Stimulated activated CD8-positive, alpha-beta memory T cell treated with anti-CD3 and anti-CD28 coated beads, Interleukin-12 subunit alpha, Interleukin-12 subunit beta, amount 100 ng/mL, for 24 hours (primary cell): ENCODE data around the gene CNOT3.
"Not testable (repeated sequence)": the region's sequence is repeated elsewhere in the genome, so short reads cannot be mapped to it uniquely, and the experiment has no call there.

ENCODE experiments used
- DNase-seq: peaks from one replicate; pipeline ENCODE4 v3.0.0-alpha.2; 2020; ENCODE audit errors: extremely low read depth

CNOT3 gene

DNA sequence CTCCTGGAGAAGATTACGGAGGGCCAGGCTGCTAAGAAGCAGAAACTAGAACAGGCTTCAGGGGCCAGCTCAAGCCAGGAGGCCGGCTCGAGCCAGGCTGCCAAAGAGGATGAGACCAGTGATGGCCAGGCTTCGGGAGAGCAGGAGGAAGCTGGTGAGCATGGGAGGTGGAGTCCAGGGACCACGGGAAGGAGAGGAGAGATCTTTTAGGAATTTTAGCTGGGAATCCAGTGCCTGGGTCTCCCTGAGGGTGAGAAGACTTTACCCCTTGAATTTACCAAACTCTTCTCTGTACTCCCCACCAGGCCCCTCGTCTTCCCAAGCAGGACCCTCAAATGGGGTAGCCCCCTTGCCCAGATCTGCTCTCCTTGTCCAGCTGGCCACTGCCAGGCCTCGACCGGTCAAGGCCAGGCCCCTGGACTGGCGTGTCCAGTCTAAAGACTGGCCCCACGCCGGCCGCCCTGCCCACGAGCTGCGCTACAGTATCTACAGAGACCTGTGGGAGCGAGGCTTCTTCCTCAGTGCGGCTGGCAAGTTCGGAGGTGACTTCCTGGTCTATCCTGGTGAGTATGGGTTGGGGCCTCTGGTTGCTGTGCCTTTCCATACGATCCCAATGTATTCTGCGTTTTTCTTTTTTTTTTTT is 54.4 kb downstream of the CNOT3 start:
- DNase-seq: no peak

DNA sequence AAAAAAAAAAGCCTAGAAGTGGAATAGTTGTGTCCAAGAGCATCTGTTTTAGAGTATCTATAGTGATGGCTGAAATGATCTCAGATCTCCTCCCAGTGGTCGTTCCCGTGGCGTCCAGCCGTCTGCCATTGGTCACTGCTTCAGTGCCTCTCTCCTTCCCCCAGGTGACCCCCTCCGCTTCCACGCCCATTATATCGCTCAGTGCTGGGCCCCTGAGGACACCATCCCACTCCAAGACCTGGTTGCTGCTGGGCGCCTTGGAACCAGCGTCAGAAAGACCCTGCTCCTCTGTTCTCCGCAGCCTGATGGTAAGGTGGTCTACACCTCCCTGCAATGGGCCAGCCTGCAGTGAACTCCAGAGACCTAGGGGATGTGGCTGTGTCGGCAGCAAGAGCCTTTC is 55.4 kb downstream of the CNOT3 start:
- DNase-seq: no peak

DNA sequence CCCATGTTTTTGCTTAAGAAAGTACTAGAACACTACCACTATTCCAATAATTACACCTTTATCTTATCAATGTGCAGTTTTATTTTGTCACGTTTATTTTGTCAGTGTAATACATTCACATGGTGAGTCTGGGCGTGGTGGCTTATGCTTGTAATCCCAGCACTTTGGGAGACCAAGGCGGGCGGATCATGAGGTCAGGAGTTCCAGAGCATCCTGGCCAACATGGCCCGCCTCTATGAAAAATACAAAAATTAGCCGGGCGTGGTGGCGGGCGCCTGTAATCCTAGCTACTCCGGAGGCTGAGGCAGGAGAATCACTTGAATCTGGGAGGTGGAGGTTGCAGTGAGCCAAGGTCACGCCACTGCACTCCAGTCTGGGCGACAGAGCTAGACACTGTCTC is 56.9 kb downstream of the CNOT3 start:
- DNase-seq: not testable (repeated sequence)

DNA sequence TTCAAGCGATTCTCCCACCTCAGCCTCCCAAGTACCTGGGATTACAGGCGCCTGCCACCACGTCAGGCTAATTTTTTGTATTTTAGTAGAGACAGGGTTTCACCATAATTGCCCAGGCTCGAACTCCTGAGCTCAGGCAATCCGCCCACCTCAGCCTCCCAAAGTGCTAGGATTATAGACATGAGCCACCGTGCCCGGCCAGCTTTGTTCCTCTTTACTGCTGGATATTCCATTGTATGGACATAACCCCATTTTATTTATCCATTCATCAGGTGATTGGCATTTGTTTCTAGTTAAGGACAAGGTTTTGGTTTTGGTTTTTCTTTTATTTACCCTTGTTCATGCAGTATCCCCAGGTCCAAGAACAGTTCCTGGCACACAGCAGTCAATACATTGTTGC is 59.0 kb downstream of the CNOT3 start:
- DNase-seq: no peak

DNA sequence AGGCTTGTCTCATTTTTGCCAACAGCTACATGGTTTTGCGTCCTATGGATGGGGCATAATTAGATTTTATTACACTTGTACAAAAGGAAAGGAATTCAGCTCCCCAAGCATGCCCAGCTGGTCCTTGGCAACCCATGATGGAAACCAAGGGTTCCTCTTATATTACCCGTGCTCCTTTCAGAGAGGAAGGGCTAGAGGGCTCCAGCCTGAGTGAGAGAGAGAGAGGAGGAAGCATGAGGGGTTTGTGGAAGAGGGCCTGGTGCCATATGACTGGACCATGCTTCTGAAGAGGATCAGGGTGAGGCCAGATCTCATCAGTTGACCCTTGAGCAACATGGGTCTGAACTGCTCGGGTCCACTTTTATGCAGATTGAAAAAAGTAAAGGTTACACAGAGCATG is 59.6 kb downstream of the CNOT3 start:
- no peak for DNase-seq

DNA sequence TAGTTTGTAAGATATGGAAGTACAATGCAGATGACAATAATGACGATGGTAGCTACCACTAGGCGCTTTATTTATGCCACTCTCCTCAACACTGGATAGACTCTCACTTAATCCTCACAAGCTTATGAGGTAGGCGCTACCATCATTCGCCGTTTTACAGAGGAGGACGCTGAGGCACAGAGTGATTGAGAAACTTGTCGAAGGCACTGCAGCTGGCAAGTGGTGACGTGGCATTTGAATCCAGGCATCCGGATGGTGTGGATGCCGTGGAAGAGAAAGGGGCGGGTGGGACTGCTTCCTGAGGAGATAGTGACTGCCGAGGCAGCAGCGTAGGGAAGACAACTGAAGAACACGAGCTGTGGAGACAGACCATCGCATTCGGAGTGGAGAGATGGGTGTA is 61.8 kb downstream of the CNOT3 start:
- no peak for DNase-seq

DNA sequence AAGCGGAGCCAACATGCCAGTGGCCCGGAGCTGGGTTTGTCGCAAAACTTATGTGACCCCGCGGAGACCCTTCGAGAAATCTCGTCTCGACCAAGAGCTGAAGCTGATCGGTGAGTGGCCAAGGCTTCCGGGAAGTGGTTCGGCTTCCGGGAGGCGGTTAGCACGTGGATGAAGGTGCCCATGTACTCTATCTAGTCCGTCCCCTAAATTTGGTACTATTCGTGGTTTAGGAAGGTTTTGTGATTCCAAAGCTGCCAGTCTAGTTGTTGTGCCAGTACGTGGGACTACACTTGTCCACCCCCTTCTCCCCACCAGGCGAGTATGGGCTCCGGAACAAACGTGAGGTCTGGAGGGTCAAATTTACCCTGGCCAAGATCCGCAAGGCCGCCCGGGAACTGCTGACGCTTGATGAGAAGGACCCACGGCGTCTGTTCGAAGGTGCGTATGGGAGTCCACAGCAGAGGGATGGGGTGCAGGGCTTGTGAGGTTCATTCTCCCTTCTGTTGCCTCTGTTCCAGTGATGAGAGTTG is 63.7 kb downstream of the CNOT3 start:
- DNase-seq: no peak

DNA sequence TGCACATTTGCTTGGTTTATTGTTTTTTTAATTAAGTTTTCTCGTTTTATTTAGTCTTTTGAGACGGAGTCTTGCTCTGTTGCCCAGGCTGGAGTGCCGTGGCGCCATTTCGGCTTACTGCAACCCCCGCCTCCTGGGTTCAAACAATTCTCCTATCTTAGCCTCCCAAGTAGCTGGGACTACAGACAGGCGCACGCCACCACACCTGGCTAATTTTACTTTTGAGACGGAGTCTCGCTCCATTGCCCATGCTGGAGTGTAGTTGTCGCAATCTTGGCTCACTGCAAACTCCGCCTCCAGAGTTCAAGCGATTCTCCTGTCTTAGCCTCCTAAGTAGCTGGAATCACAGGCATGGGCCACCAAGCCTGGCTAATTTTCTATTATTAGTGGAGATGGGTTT is 64.4 kb downstream of the CNOT3 start:
- no peak for DNase-seq

DNA sequence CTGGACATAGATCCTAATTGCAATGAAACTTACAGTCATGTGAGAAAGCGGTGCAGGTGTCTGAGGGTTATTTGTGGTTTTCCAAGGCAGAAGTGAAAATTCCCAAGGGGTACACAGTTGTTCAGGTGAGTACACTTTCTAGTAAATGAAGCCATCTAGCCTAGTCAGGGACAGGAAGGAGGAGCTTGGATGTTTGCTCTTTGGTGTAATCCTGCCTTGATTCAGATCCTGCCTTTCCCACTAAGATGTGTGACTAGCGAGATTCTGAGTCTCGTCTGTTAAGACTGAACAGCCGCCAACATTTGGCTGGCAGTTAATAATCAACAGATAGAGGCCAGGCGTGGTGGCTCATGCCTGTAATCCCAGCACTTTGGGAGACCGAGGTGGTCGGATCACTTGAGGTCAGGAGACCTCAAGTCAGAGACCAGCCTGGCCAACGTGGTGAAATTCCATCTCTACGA is 65.6 kb downstream of the CNOT3 start:
- no peak for DNase-seq

DNA sequence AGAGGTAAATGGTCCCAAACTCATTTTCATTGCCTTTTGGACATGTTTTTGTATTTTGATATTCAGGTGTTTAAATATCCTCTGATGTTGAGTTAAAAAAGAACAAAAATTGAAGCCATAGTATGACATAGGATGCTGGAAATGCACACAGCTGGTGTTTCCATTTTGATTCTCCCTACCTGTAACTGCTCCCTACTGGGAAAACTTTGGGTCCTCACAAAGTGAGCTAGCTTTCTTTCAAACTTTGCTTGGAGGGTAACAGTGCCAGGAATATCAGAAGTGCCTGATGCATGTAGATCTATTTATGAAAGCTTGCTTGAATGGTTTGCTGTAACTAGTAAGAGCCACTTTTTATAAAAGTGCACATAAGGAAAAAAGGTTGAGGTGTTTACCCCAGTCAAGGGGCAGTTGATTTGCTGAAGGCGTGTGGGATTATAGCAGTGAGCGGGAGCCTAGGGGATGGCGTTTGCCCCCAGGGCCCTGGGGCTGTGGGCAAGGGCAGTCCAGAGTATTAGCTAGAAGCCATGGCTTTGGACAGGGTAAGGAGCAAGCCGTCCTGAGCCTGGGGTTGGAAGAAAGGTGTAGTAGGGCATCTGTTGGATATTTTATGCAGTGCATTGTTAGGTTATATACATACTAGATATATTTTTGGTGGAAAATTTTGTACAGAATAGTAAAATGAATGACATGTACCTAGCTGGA is 67.4 kb downstream of the CNOT3 start:
- no peak for DNase-seq
